Stimulated activated CD4-positive, alpha-beta T cell treated with anti-CD3 and anti-CD28 coated beads, TNF-alpha, amount 100 ng/mL, for 48 hours (primary cell): ENCODE measurements around the gene PDLIM1.
"Not testable (repeated sequence)": the region's sequence is repeated elsewhere in the genome, so short reads cannot be mapped to it uniquely, and the experiment has no call there.

Source experiments
- DNase-seq, 3 donors: peaks; one replicate each; pipeline ENCODE4 v3.0.0-alpha.2; 2020; ENCODE audit warnings: low read depth in 3 of 3

PDLIM1 gene

GRCh38 chr10:95240811-95241210 is 50.0 kb downstream of the PDLIM1 start:
- no peak for DNase-seq

- not testable (repeated sequence) for DNase-seq
Observed at GRCh38 chr10:95240096-95240495, 50.7 kb downstream of the PDLIM1 start.

- no peak for DNase-seq
Observed at GRCh38 chr10:95237376-95238170, 53.2 kb downstream of the PDLIM1 start.

- DNase-seq, result peak in 1 of 3 donors; percentile 18
Observed at GRCh38 chr10:95236068-95236903, 54.5 kb downstream of the PDLIM1 start.

- DNase-seq, result no peak
Observed at GRCh38 chr10:95235676-95236067, 55.1 kb downstream of the PDLIM1 start.

- DNase-seq, result no peak
Observed at GRCh38 chr10:95234951-95235350, 55.9 kb downstream of the PDLIM1 start.

GRCh38 chr10:95233377-95234034 is 57.3 kb downstream of the PDLIM1 start:
- DNase-seq, result no peak

GRCh38 chr10:95230677-95231586 is 59.9 kb downstream of the PDLIM1 start:
- not testable (repeated sequence) for DNase-seq

- no peak for DNase-seq
Observed at GRCh38 chr10:95229724-95230627, 60.8 kb downstream of the PDLIM1 start.

- not testable (repeated sequence) for DNase-seq
Observed at GRCh38 chr10:95228934-95229723, 61.7 kb downstream of the PDLIM1 start.

GRCh38 chr10:95225136-95225535 is 65.7 kb downstream of the PDLIM1 start:
- no peak for DNase-seq

GRCh38 chr10:95221124-95221523 is 69.7 kb downstream of the PDLIM1 start:
- no peak for DNase-seq

GRCh38 chr10:95220539-95220938 is 70.3 kb downstream of the PDLIM1 start:
- DNase-seq, result no peak

GRCh38 chr10:95217476-95217875 is 73.3 kb downstream of the PDLIM1 start:
- no peak for DNase-seq

- no peak for DNase-seq
Observed at GRCh38 chr10:95214793-95215192, 76.0 kb downstream of the PDLIM1 start.

GRCh38 chr10:95214369-95214768 is 76.4 kb downstream of the PDLIM1 start:
- no peak for DNase-seq

GRCh38 chr10:95211606-95212279 is 79.1 kb downstream of the PDLIM1 start:
- DNase-seq, result no peak

GRCh38 chr10:95209509-95210127 is 81.2 kb downstream of the PDLIM1 start:
- DNase-seq, result no peak
